NT2/D1 (cell line): ENCODE data around the gene BHLHE23.

Experiments used
- DNase-seq: peaks from one replicate; pipeline ENCODE4 v3.0.0-alpha.2; 2011; ENCODE audit warnings: low read depth, low spot score
- H3K27me3 ChIP-seq: 2 replicates; pipeline ENCODE4 v1.6.0; 2011; ENCODE audit warnings: mild to moderate bottlenecking; ENCODE audit not compliant: insufficient read length, insufficient read depth
- H3K36me3 ChIP-seq: 2 replicates; pipeline ENCODE4 v1.6.1; 2011; ENCODE audit warnings: mild to moderate bottlenecking, low read length, mixed read lengths; ENCODE audit not compliant: insufficient read depth, insufficient read length
- H3K4me1 ChIP-seq: 2 replicates; pipeline ENCODE4 v1.5.1; 2011; ENCODE audit not compliant: insufficient read depth, insufficient read length
- H3K4me3 ChIP-seq: 2 replicates; pipeline ENCODE4 v1.5.1; 2011; ENCODE audit warnings: low read depth; ENCODE audit not compliant: insufficient read length
- H3K9ac ChIP-seq: 2 replicates; pipeline ENCODE4 v1.6.0; 2011; ENCODE audit warnings: low read depth; ENCODE audit not compliant: insufficient read length
- H3K9me3 ChIP-seq: 2 replicates; pipeline ENCODE4 v1.5.1; 2011; ENCODE audit warnings: mild to moderate bottlenecking, low read length; ENCODE audit not compliant: insufficient read depth
- SUZ12 ChIP-seq: IDR thresholded peaks from 2 replicates; pipeline ENCODE4 v1.6.1; 2011; ENCODE audit not compliant: insufficient read length, insufficient read depth; ENCODE audit errors: extremely low read depth
- YY1 ChIP-seq: IDR thresholded peaks from 2 replicates; pipeline ENCODE4 v1.6.1; 2011; ENCODE audit not compliant: insufficient read length, insufficient read depth
- ZNF274 ChIP-seq: IDR thresholded peaks from 2 replicates; pipeline ENCODE4 v1.6.1; 2011; ENCODE audit warnings: mild to moderate bottlenecking, low read depth, low read length

Gene BHLHE23

GRCh38 chr20:62977613-62978560 lies 28.9 kb downstream of the BHLHE23 start:
- Histone ChIP-seq H3K9ac (no peak overlapping the region), H3K4me3 (no peak overlapping the region), H3K36me3 (no peaks in the 10 kb centered on the region), H3K9me3 (no peaks in the 10 kb centered on the region), H3K4me1 (peaks cover 34% of the 10 kb centered on the region), H3K27me3 (peaks cover 36% of the 10 kb centered on the region)
- no peak for DNase-seq
- TF ChIP-seq YY1 (no peak), ZNF274 (no peak), SUZ12 (no peak)

- DNase-seq: no peak
- Histone ChIP-seq H3K36me3 (no peaks in the 10 kb centered on the region), H3K9ac (no peak overlapping the region), H3K27me3 (peaks cover 45% of the 10 kb centered on the region), H3K4me3 (no peak overlapping the region), H3K4me1 (peaks cover 33% of the 10 kb centered on the region), H3K9me3 (no peaks in the 10 kb centered on the region)
- TF ChIP-seq ZNF274 (no peak), YY1 (no peak), SUZ12 (no peak)
These were observed 29.9 kb downstream of the BHLHE23 start for GRCh38 chr20:62976886-62977285.

- Histone ChIP-seq H3K9ac (peak overlapping the region; percentile 9), H3K4me3 (no peak overlapping the region), H3K36me3 (no peaks in the 10 kb centered on the region), H3K4me1 (peaks cover 33% of the 10 kb centered on the region), H3K27me3 (peaks cover 45% of the 10 kb centered on the region), H3K9me3 (no peaks in the 10 kb centered on the region)
- TF ChIP-seq YY1: no peak
- TF ChIP-seq ZNF274: no peak
- TF ChIP-seq SUZ12: no peak
- no peak for DNase-seq
These were observed 30.8 kb downstream of the BHLHE23 start for GRCh38 chr20:62975812-62976508.

GRCh38 chr20:62975251-62975760 lies 31.5 kb downstream of the BHLHE23 start:
- H3K27me3 ChIP-seq: peaks cover 42% of the 10 kb centered on the region
- TF ChIP-seq ZNF274 (no peak), SUZ12 (no peak), YY1 (no peak)
- DNase-seq: no peak

GRCh38 chr20:62972845-62973745 lies 33.7 kb downstream of the BHLHE23 start:
- no peaks in the 10 kb centered on the region for H3K9me3 ChIP-seq
- H3K27me3 ChIP-seq: peaks cover 39% of the 10 kb centered on the region
- no peaks in the 10 kb centered on the region for H3K36me3 ChIP-seq
- TF ChIP-seq SUZ12 (no peak), ZNF274 (no peak), YY1 (no peak)
- H3K9ac ChIP-seq: peak overlapping the region; percentile 65
- H3K4me3 ChIP-seq: peak overlapping the region; percentile 41
- DNase-seq: no peak
- H3K4me1 ChIP-seq: peaks cover 28% of the 10 kb centered on the region

More at GRCh38 chr20:62975251-62975760, 31.5 kb downstream of the BHLHE23 start:
- peak overlapping the region; percentile 9 for H3K9ac ChIP-seq
- peaks cover 37% of the 10 kb centered on the region for H3K4me1 ChIP-seq
- H3K4me3 ChIP-seq: no peak overlapping the region
- H3K9me3 ChIP-seq: no peaks in the 10 kb centered on the region
- H3K36me3 ChIP-seq: no peaks in the 10 kb centered on the region

GRCh38 chr20:62971950-62972844 lies 34.6 kb downstream of the BHLHE23 start:
- H3K9me3 ChIP-seq: no peaks in the 10 kb centered on the region
- H3K27me3 ChIP-seq: peaks cover 39% of the 10 kb centered on the region
- H3K4me1 ChIP-seq: peaks cover 28% of the 10 kb centered on the region
- H3K36me3 ChIP-seq: no peaks in the 10 kb centered on the region
- peak overlapping the region; percentile 65 for H3K9ac ChIP-seq
- peak; percentile 83 for DNase-seq
- peak overlapping the region; percentile 41 for H3K4me3 ChIP-seq
- TF ChIP-seq SUZ12 (no peak), YY1 (no peak), ZNF274 (no peak)
